Endothelial cell of umbilical vein (primary cell): ENCODE measurements around the gene RUSF1. TPM values are rescaled to one million over a fixed set of nuclear protein-coding genes. Genes with fewer than 3 reads are reported as not detected.

Experiments
- BruUV-seq: library from RNA; stranded (reverse); fragments of 400-500 nt; replicated peaks from 2 replicates; lab custom pipeline; 2021; lab: Mats Ljungman, UMichigan
- CTCF ChIA-PET: fragments of 300-600, 350-600 bp; sonication (Branson Sonifier 250); formaldehyde crosslinking; loops from one replicate; lab custom pipeline; 2021; ENCODE audit warnings: antibody characterized with exemption, inconsistent platforms; lab: Charles Lee
- POLR2A ChIA-PET: fragments of 300-600, 350-600 bp; sonication (Branson Sonifier 250); formaldehyde crosslinking; loops from one replicate; lab custom pipeline; 2021; ENCODE audit warnings: antibody characterized with exemption, inconsistent platforms; lab: Charles Lee
- DNase-seq: peaks from one replicate; pipeline ENCODE4 v3.0.0-alpha.2; 2011; ENCODE audit warnings: low read depth, low spot score
- FAIRE-seq: peaks from 2 replicates; lab custom pipeline; 2011; peaks lifted over from hg19 to GRCh38; lab: Jason Lieb, UNC
- H2AFZ ChIP-seq: 2 replicates; pipeline ENCODE4 v1.6.0; 2012; ENCODE audit warnings: low read depth, low read length, control low read depth, inconsistent platforms
- H3K27ac ChIP-seq: 2 replicates; pipeline ENCODE4 v1.5.1; 2011; ENCODE audit warnings: low read depth, mild to moderate bottlenecking, control low read depth, low read length, moderate library complexity; ENCODE audit not compliant: insufficient read depth
- H3K27me3 ChIP-seq, 2 experiments: 2 replicates each; pipeline versions ENCODE4 v1.6.0 to v1.6.1; 2011; ENCODE audit warnings: low read length in 2 of 2, mixed read lengths in 1 of 2; ENCODE audit not compliant: control insufficient read depth in 2 of 2, insufficient read depth in 2 of 2
- H3K36me3 ChIP-seq, 2 experiments: 2 replicates in 1 of 2; 3 replicates in 1 of 2; pipeline ENCODE4 v1.5.1; 2011; ENCODE audit warnings: low read length in 2 of 2, mild to moderate bottlenecking in 1 of 2, moderate library complexity in 1 of 2; ENCODE audit not compliant: control insufficient read depth in 2 of 2, insufficient read depth in 2 of 2; ENCODE audit errors: extremely low read depth in 1 of 2
- H3K4me1 ChIP-seq: 3 replicates; pipeline ENCODE4 v1.5.1; 2011; ENCODE audit warnings: mild to moderate bottlenecking, low read length; ENCODE audit not compliant: control insufficient read depth, insufficient read depth; ENCODE audit errors: extremely low read depth
- H3K4me2 ChIP-seq: 2 replicates; pipeline ENCODE4 v1.6.1; 2011; ENCODE audit warnings: low read length, control low read depth, mixed read lengths; ENCODE audit not compliant: insufficient read depth
- H3K4me3 ChIP-seq, 3 experiments: fragments of 200-600 bp in 1 of 3; sonication (generic), shearing (Covaris generic) in 1 of 3; replicated peaks in 1 of 3; 2 replicates each; pipeline ENCODE4 v1.5.1; 2011 to 2016; ENCODE audit warnings: control low read depth in 3 of 3, low read length in 3 of 3, mild to moderate bottlenecking in 2 of 3, inconsistent platforms in 1 of 3, low read depth in 1 of 3, moderate library complexity in 1 of 3; ENCODE audit not compliant: insufficient read depth in 1 of 3
- H3K79me2 ChIP-seq: 2 replicates; pipeline ENCODE4 v1.6.0; 2012; ENCODE audit warnings: low read length, inconsistent platforms; ENCODE audit not compliant: control insufficient read depth, insufficient read depth
- H3K9ac ChIP-seq: replicated peaks from 2 replicates; pipeline ENCODE3; 2011; ENCODE audit warnings: low read length, control low read depth; ENCODE audit not compliant: insufficient read depth; ENCODE audit errors: extremely low read depth
- H3K9me1 ChIP-seq: replicated peaks from 3 replicates; pipeline ENCODE4 v1.6.0; 2011; ENCODE audit warnings: mild to moderate bottlenecking, low read length; ENCODE audit not compliant: control insufficient read depth, insufficient read depth; ENCODE audit errors: extremely low read depth
- H3K9me3 ChIP-seq: replicated peaks from 2 replicates; pipeline ENCODE4 v1.5.1; 2012; ENCODE audit warnings: low read length, inconsistent platforms; ENCODE audit not compliant: control insufficient read depth, insufficient read depth
- H4K20me1 ChIP-seq: replicated peaks from 2 replicates; pipeline ENCODE3; 2011; ENCODE audit warnings: mild to moderate bottlenecking, low read length; ENCODE audit not compliant: control insufficient read depth, insufficient read depth; ENCODE audit errors: extremely low read depth
- CTCF ChIP-seq, 2 donors: IDR thresholded peaks; 1 replicate in 1 of 2; 2 replicates in 1 of 2; pipeline ENCODE4 v1.5.1; 2011; ENCODE audit warnings: low read length in 2 of 2, mild to moderate bottlenecking in 2 of 2, moderate library complexity in 2 of 2, control low read depth in 1 of 2, inconsistent platforms in 1 of 2, low read depth in 1 of 2; ENCODE audit not compliant: insufficient read depth in 1 of 2; ENCODE audit errors: extremely low read depth in 1 of 2
- EZH2 ChIP-seq: IDR thresholded peaks from 2 replicates; pipeline ENCODE4 v1.6.1; 2012; ENCODE audit warnings: borderline replicate concordance, low read depth, mild to moderate bottlenecking, moderate library complexity, low read length, inconsistent platforms; ENCODE audit not compliant: severe bottlenecking
- FOS ChIP-seq: IDR thresholded peaks from 2 replicates; pipeline ENCODE4 v1.6.1; 2011; ENCODE audit warnings: mild to moderate bottlenecking, low read length, moderate library complexity, borderline replicate concordance; ENCODE audit not compliant: insufficient read depth
- GATA2 ChIP-seq: IDR thresholded peaks from 2 replicates; pipeline ENCODE4 v1.7.0; 2011; ENCODE audit warnings: low read depth, mild to moderate bottlenecking, moderate library complexity, mixed read lengths, low read length; ENCODE audit not compliant: insufficient read length, insufficient read depth
- JUN ChIP-seq: IDR thresholded peaks from 2 replicates; pipeline ENCODE4 v1.6.1; 2011; ENCODE audit warnings: borderline replicate concordance, low read depth; ENCODE audit not compliant: insufficient read length, insufficient read depth
- MAX ChIP-seq: IDR thresholded peaks from 2 replicates; pipeline ENCODE4 v1.6.1; 2011; ENCODE audit not compliant: insufficient read depth, insufficient read length
- MYC ChIP-seq: IDR thresholded peaks from one replicate; pipeline ENCODE4 v1.6.1; 2011; ENCODE audit warnings: mild to moderate bottlenecking, low read depth, low read length
- POLR2A ChIP-seq: IDR thresholded peaks from 2 replicates; pipeline ENCODE4 v1.6.1; 2012; ENCODE audit warnings: low read depth, mild to moderate bottlenecking, control low read depth, low read length
- POLR2AphosphoS5 ChIP-seq: IDR thresholded peaks from 2 replicates; pipeline ENCODE4 v1.6.1; 2012; ENCODE audit warnings: low read depth, mild to moderate bottlenecking, control low read depth, low read length, moderate library complexity; ENCODE audit not compliant: insufficient read depth
- dilution Hi-C: fragments of 300-500 bp; cut with MboI; formaldehyde crosslinking; loops from one replicate; pipeline ENCODE4 v1.15.0; 2019; ENCODE audit warnings: low sequenced_read_pairs; ENCODE audit not compliant: extremely low pct_ligation_motif_present
- intact Hi-C: fragments of 100-400 bp; cut with micrococcal nuclease; formaldehyde crosslinking; loops from one replicate; pipeline ENCODE4 v1.10.0; 2022
- polyA plus RNA-seq, 4 experiments: library from polyadenylated mRNA; depleted of rRNA in 3 of 4; stranded (reverse) in 3 of 4; unstranded in 1 of 4; fragments of >200 nt; gene quantifications; 2 replicates each; pipeline versions ENCODE4 v1.2.1 to v1.2.3, GENCODE V29; 2011 to 2012; ENCODE audit warnings: missing spikeins in 1 of 4
- total RNA-seq: library from RNA; stranded (reverse); gene quantifications from 2 replicates; pipeline ENCODE4 v1.2.3, GENCODE V29; 2021

Gene RUSF1
- total and polyA plus RNA-seq, 2 donors (not counting 3 experiments of a cell fraction or from before 2014, with no cell fraction given), result 36.4 to 40.3 TPM

- no TSS peak for BruUV-seq
- no peak for FAIRE-seq
Measured at GRCh38 chr16:31491778-31492418, 16.3 kb downstream of the RUSF1 start.

More at GRCh38 chr16:31491778-31492418, 16.3 kb downstream of the RUSF1 start:
- no peak for TF ChIP-seq POLR2AphosphoS5
- TF ChIP-seq FOS, result no peak
- TF ChIP-seq GATA2, result no peak
- no peak for TF ChIP-seq POLR2A
- TF ChIP-seq CTCF (IDR thresholded peaks at IDR 0.05; ENCODE audit: extremely low read depth in 1 of 2, insufficient read depth in 1 of 2, low read depth in 1 of 2, low read length in 2 of 2), result no peak
- TF ChIP-seq EZH2, result no peak
- no peak for TF ChIP-seq MYC
- no peak for TF ChIP-seq JUN
- TF ChIP-seq MAX, result no peak
- Histone ChIP-seq H4K20me1 (no peaks in the 10 kb centered on the region), H3K27me3 (peaks cover 3 to 20% of the 10 kb centered on the region in 2 experiments), H3K9me3 (no peaks in the 10 kb centered on the region), H3K4me1 (peaks cover 11% of the 10 kb centered on the region), H3K36me3 (peaks cover 6 to 16% of the 10 kb centered on the region in 2 experiments), H3K79me2 (no peaks in the 10 kb centered on the region), H2AFZ (no peak overlapping the region), H3K27ac (no peak overlapping the region), H3K4me2 (no peak overlapping the region), H3K4me3 (no peak overlapping the region), H3K9ac (no peak overlapping the region), H3K9me1 (no peaks in the 10 kb centered on the region)
- no peak for DNase-seq
- intact Hi-C loops, result no loop called here
- CTCF ChIA-PET, result interaction anchor here (1.3 kb wide), 1 partner anchor 31 kb away, joined by 5 read pairs; no protein-coding TSS in a partner anchor
- POLR2A ChIA-PET, result no interaction called here
- dilution Hi-C loops, result no loop called here
